T1000 (cell line): ENCODE results near the gene WDR37.

Experiments used
- DNase-seq: peaks from one replicate; lab custom pipeline; 2025; ENCODE audit warnings: mixed read lengths; lab: John Stamatoyannopoulos, UW

The WDR37 gene

DNA sequence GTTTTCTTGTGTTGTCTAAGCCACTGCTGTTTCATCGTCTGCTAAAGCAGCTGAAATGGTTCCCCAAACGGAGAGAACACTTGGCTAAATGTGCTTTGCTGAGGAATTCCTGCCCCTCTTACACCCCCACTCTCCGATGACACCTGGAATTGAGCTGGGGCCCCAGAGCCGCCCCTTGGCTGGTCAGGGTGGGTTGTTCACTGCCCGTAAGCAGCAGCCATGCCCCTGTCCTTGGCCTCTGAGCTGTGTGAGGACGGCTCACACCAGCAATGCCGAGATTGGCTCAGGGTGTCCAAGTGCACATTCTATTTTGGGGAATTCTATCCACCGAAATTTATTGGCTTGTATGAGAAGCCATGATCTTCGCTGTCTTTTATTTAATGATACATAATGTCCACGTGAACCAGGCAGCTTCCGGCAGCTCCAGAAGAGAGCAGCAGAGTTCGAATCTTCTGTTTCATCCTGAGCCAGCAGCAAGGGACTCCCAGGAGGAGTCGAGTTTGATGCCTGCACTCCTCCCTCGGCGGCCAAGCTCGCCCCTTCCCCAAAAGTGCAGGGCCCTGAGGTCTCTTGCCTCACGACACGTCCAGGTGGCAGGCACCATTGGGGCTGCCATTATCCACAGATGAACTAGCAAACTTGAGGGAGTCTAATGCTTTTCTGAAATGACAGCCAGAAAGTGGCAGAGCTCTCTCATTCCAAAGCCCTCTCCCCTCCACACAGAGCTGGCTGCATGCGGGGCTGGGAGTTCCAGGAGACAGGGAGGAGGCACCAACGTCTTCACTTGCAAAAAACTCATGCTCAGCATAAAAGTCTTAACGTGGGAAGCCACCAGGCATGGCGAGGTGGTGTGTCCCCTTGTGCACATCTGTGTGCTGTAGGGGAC, 114.0 kb downstream of the WDR37 start:
- no peak for DNase-seq

DNA sequence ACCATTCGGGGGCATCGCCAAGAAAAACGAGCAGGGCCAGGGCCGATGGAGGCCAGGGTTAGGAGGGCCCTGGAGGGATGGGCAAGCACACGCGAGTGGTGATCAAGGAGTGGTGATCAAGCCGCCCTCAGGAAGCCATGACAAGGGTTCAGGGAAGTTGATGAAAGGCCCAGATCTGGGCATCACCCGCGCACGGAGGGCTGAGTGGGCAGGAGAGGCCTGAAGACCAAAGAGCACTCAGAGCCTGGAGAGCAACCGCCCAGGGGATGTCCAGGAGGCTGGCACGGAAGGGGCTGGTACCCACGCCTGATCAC, 114.6 kb downstream of the WDR37 start:
- no peak for DNase-seq

DNA sequence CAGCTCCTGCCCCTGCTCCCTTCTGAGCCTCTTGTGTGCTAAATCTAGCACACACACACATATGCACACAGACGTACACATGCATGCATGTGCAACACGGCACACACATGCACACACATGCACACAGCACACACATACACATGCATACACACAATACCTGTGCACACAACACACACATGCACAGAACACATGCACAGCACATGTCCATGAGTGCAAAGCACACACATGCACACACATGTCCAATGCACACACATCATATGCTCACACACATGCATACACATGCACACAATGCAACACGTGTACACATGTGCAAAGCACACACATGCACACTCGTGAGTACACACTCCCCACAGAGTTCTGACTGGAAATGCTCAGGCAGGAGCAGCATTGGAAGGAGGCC, 115.0 kb downstream of the WDR37 start:
- no peak for DNase-seq

DNA sequence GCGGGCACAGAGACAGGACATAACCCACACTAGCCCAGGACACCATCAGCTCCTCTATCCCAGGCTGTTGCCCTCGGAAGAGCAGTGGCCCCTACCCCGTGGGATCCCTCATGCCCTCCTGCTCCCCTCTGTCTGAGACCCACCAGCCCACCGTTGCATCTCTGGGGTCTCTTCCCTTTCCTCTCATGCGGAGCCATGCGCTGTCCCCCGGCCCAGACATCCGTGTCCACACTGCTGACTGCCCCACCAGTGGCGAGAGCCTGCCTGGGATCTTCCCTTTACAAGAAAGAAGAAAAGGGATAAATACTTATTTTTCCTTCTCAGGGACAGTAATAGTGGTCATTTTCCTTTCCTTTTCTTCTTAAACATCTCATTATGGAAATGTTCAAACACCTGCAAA, 115.4 kb downstream of the WDR37 start:
- no peak for DNase-seq

DNA sequence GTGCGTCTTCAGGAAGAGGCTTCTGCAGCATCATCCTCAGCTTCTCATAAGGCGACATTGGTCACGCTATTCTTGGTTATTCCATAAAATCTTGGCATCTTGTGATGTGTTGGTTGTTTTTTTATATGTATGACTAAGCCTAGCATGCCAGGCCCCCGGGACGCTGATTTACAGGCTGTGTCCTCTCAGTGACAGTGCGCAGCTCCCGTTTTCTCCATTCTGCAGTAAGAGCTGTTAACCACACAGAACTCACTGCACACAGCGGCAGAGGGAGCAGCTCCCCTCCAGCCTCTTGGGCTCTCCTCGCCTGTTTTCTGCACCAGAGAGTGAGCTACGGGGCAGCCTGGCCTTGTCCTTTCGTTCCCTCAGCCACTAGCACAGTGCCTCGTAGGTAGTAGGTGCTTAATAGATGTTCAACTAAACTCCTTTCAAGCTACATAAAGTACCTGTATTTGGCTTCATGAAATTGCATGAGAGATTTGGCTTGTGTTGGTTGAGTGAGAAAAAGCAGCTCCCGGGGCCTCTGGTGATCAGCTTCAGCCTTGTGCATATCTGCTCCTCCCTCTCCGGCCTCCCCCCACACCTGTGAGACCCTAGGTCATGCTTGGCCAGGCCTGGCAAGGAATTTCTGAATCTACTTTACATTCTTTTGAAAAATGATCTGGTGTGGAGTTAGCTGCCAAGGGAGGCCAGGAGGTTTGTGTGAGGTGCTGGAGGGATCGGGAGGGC, 116.2 kb downstream of the WDR37 start:
- no peak for DNase-seq

DNA sequence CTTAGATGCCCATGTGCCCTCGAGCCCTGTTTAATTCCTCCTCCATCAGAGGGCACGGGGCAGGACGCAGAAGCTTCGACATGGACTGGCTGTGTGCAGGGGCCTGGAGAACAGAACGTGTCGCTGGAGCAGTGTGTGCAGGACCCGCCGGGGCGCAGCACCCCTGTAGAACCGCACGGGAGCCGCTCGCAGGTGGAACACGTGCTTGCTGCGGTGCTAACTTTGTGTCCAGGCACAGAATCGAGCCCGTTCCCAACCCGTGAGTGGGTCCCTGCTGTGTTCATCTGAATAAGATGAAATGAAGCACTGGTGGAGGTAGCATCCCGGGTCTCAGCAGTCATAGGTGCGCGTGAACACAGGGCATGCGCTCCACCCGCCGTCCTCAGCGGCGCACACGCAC, 116.9 kb downstream of the WDR37 start:
- no peak for DNase-seq

DNA sequence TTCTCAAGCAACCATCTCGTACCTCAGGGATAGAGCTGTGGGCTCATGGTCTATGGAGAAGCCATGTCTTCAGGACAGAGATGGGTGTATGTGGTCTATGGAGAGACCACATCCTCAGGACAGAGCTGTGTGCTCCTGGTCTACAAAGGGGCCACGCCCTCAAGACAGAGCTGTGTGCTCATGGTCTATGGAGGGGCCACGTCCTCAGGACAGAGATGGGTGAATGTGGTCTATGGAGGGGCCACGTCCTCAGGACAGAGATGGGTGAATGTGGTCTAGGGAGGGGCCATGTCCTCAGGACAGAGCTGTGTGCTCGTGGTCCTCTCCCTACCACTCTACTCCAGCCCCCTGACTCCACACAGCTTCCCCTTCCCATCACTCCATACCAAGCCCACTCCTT, 117.8 kb downstream of the WDR37 start:
- DNase-seq, result no peak

DNA sequence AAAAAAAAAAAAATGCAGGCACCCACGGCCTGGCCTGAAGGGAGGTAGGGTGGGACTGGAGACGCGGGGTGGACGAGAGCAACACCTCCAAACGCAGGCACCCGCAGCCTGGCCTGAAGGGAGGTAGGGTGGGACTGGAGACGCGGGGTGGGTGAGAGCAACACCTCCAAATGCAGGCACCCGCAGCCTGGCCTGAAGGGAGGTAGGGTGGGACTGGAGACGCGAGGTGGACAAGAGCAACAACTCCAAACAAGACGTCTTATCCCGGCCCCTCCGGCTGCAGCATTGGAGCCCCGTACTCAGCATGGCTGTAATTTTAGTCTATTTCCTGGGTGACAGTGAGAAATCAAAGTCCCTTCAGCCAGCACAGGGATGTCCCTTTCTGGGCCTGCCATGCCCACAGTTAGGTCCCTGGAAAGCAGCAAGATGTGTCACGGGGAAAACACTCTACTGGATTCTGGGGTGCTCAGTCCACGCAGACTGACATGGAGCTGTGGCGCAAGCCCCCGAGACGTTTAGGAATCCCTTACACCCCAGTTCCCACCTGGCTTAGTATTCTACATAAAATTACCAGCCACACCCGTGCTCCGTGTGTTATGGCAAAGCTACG, 119.9 kb downstream of the WDR37 start:
- no peak for DNase-seq

DNA sequence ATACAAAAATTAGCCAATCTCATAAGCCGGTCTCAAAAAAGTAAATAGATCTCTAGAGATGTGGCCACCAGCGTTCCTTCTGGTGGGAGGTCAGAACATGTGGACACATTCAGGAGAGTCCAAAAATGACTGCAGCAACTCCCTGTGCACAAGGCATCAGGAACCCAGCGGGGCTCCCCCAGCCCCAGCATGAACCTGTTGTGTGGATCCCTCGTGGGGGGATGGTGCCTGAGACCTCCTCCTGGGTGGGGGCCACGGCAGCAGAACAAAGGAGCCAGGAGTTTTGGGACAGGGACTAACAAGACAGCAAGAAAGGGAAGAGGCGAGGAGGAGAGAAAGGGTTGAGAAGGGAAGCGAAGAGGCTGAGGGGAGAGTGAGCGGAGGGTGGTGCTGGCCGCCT, 121.8 kb downstream of the WDR37 start:
- DNase-seq, result no peak

DNA sequence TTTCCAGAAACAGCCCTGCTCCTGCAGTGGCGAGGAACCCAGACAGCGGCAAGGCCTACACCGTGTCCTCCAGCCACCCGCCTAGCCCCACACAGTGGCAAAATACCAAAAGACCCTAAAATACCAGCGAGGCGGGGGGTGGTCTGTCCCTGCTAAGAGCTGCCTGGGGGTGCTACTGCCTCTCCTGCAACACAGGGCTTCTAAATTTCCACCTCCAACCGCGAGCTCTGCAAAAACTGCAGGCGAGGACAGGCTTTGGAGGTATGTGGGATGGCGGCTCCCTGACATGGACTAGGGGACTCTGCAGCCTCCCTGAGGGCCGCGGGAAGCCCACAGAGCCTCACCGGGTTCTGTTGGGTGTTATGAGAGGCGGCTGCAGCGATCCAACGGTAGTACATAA, 122.3 kb downstream of the WDR37 start:
- no peak for DNase-seq

DNA sequence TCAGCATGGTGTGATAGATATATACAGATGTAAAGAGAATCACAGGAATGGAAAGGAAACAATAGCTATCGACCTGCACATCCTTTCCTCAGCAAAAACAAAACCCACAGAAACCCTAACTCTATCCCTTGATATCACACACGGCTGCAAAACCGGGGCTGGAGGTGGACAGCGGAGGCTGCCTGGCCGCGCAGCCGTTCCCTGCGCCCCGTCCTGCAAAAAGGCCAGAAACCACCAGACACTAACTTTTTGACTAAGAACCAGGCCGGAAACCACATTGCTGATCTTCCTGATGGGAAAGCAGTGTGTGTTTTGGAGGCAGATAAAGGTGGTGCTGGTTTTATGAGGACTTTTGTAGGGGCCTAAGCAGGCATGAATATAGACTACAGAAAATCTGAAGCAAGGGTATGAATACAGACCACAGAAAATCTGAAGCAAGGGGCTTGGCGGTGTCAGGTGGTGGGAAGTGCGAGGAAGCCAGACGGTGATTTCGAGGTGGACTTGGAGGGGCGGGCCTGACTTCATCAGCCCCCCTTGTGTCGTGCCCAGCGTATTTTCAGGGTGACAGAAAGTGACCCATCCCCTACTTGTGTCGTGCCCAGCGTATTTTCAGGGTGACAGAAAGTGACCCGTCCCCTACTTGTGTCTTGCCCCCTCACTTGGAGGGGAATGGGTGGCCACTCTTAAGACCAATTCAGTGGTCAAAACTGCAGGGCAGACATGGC, 123.3 kb downstream of the WDR37 start:
- no peak for DNase-seq

DNA sequence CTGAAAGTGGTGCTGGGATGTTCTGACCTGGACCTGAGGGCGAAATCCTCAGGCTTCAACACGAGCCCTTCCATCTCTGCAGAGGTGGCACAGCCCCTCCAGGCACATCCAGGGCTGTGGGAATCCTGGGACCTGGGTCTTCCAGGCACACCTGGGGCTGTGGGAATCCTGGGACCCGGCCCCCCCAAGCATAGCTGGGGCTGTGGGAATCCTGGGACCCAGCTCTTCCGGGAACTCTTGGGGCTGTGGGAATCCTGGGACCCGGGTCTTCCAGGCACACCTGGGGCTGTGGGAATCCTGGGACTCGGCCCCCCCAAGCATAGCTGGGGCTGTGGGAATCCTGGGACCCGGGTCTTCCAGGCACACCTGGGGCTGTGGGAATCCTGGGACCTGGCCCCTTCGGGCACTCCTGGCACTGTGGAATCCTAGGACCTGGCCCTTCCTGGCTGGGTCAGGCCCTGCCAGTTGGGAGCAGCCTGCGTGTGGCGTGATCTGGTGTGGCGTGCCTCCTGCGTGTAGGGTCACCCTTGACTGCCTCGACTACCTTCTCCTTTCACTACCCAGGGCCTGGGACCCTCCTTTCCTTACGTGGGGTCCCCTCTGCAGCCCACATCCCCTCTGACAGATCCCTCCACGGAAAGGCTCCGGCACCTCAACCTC, 124.0 kb downstream of the WDR37 start:
- no peak for DNase-seq

DNA sequence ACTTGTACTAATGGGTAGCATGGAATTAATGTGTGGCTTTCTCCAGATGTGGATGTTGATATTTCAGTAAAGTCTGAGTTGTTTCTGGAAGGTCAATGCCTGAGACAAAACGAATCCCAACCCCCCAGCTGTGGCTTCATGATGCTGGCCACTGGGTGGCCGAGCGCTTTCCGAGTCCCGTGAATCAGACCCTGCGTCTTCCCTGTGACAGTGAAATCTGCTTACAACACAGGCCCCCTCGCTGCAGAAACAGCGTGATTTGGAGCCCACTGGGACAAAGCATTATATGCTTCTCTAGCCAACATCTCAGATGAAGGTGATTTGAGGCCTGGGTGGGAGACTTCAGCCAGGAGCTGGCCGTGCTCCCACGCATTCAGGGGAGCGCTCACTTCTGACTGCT, 124.7 kb downstream of the WDR37 start:
- no peak for DNase-seq
